HG03342 (cell line): ENCODE data around the gene MVB12B.

Experiments used
- ATAC-seq: cut with Tn5 transposase; IDR thresholded peaks from one replicate; pipeline ENCODE4 v1.9.1; 2021; ENCODE audit warnings: mild to moderate bottlenecking, moderate library complexity; ENCODE audit not compliant: unreplicated experiment

MVB12B gene

GRCh38 chr9:126302730-126303129, 23.9 kb upstream of the MVB12B start:
- ATAC-seq = no peak

GRCh38 chr9:126303488-126303887, 23.1 kb upstream of the MVB12B start:
- no peak for ATAC-seq

DNA sequence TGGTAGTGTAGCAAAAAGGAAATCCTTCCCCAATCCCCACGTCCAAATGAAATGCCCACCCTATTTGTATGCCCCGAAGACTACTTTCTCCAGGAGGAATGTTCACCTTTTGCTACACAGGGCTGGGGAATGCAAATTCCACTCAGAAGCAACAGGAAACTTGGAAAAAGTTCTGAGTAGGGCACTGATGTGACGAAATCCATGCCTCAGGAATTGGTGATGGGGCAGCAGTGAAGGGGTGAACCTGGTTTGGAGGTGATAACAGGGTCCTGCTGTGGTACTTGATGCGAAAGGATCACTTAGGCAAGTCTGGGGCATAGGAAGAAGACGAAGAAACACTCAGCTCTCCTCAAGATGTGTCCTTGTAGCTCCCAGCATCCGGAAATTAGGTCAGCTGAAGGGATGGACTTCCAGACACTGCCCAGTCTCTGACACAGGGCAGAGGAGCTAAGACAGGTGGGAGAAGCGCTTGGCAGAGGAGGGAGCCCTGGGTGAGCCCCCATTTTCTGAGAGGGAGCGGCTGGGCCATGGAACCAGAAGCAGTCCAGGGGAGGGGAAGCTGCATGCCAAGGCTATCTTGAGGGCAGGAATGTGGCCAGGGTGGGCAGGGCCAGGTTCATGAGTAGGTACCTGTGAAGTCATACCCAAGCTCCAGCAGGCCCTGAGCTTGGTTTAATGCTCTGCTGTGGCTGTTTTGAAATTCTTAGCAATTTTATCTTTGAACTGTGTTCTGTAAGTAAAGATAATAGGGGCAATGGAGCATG, 22.2 kb upstream of the MVB12B start:
- ATAC-seq = no peak

GRCh38 chr9:126304971-126305320, 21.7 kb upstream of the MVB12B start:
- no peak for ATAC-seq

- ATAC-seq = no peak
These were observed 20.5 kb upstream of the MVB12B start for GRCh38 chr9:126306071-126306647.

DNA sequence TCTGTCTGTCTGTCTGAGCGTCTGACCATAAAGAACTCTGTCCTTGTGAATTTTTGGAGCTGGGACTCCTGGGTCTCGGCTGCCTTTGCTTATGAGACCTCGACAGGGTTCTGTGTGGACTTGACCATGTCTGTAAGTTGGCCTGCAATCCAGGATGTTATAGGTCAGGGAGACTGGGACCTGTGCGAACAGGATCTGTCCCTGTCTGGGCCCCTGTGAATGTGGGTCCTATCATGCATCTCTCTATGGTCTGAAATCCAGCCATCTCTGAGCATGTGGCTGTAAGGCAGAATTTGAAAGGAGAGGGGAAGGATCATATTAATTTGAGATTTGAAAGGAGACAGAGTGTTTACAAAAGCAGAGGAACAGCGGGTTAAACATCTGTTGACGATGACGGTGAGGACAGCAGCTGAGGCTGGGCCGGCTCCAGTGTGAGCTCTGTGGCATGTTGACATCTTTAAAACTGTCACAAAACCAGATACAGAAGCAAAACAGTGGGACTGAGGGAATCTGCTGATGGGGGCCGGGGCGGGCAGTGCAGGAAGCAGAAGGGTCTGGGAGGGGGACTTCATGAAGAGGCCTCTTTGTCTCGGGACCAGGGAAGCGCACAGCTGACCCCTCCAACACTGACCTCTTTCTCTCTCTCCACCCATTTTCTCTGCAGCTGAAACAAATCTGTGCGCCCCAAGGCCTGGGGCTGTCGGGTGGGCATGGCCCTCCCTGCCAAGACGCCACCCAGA, 19.1 kb upstream of the MVB12B start:
- ATAC-seq = no peak

DNA sequence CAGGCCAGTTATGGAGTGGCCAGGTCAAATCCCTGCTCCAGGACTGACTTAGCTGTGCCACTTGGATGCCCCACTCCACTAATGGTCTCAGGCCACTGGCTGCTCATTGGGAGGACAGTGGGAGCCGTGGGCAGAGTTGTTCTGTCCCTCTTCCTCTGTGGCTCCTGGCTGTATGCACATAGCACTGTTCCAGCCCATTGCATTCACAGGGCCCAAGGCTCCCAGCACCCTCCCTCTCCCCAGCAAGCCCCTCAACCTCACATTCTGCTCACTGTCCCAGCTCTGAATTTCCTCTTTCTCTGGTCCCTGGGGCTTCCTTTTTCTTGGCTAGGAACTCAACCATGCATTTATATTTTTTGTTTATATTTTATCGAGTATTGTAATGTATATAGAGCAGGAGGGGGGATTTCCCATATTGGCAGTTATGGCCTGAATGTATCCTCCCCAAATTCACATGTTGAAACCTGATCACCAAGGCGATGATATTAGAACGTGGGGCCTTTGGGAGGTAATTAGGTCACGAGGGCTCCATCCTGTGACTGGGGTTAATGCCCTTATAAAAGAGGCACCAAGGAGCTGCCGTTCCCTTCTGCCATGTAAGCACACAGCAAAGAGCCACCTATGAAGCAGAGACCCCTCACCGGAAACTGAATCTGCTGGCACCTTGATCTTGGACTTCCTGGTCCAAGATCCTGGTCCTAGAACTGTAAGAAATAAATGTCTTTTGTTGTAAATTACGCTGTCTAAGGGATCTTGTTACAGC, 17.0 kb upstream of the MVB12B start:
- no peak for ATAC-seq

- no peak for ATAC-seq
These were observed 13.8 kb upstream of the MVB12B start for GRCh38 chr9:126312584-126313551.

GRCh38 chr9:126316085-126316655, 10.5 kb upstream of the MVB12B start:
- no peak for ATAC-seq

- no peak for ATAC-seq
These were observed 9.1 kb upstream of the MVB12B start for GRCh38 chr9:126317513-126317912.

DNA sequence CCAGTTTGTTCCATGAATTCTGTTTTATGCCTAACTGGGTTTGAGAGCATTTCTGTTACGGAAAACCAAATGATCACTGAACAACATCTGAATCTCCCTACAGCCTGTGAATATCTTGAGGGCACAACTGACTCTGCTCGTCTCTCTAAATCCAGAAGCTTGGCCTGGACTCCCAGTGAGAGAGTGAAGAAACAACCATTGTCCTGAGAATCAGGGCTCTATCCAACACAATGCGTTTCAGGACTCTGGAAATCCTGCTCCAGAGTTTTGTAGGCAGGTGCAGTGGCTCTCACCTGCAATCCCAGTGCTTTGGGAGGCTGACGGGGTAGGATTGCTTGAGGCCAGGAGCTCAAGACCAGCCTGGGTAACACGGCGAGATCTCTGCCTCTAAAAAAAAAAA, 7.8 kb upstream of the MVB12B start:
- ATAC-seq = no peak

DNA sequence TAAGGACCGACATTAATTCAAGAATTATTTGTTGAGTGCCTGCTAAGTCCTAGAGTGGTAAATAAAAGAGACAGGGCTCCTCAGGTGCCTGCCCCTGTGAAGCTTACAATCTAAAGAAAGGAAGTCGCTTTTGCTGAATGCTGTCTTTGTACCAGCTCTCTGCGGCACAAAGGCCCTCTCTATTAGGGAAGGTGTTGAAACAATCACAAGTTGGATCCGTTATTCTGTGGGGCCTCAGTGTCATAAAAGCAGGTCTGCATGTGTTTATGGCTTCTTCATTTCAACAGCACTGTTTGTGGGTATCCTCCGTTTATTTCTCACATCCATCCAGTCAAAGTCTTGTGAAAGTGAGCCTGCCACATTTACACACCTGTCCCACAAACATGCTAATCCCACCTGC, 7.0 kb upstream of the MVB12B start:
- ATAC-seq = no peak

- ATAC-seq = no peak
These were observed 6.3 kb upstream of the MVB12B start for GRCh38 chr9:126320158-126320922.

DNA sequence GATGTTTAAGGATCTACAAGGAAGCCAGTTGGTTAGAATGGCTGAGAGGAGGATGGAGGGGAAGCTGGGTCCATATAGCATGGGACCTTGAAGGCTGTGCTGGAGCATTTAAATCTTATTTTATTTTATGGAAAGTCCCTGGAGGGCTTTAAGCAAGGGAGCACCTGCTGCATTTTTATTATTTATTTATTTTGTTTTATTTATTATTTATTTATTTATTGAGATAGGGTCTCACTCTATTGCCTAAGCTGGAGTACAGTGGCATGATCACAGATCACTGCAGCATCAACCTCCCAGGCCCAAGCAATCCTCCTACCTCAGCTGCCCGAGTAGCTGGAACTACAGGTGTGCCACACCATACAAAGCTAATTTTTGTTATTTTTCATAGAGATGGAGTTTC, 4.9 kb upstream of the MVB12B start:
- ATAC-seq = no peak

- ATAC-seq = no peak
These were observed 808 bp upstream of the MVB12B start for GRCh38 chr9:126325821-126326220.

DNA sequence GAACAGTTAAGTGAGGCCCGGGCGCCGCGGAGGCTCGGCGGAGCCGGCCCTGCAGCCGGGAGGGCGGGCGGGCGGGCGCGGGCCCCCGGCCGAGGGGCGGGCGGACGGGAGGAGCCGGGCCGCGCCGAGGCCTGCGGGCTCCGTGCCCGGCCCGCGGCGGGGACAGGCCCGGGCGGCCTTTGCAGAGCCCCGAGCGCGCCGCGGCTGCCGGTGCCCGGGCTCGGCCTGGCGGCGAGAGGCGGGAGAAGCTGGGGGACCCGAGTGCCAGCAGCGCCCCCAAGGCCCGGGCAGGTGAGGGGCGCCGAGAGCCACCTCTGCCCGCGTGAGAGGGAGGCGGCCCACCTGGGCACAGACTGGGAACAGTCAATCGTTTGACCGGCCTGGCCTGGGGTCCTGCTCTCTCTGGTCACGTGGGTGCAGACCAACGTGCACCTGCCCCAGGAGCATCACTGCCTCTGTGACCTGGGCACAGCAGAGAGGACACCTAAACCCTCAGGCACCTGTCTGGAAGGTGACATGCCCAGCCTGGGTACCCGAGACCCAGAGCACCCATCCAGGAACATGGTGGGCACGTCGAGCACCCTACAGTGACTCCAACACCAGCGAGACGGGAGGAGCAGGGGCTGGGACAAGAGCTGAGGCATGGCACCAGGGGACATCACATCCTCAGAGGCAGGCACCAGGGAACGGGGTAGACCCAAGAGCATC, 531 bp downstream of the MVB12B start:
- ATAC-seq = no peak

DNA sequence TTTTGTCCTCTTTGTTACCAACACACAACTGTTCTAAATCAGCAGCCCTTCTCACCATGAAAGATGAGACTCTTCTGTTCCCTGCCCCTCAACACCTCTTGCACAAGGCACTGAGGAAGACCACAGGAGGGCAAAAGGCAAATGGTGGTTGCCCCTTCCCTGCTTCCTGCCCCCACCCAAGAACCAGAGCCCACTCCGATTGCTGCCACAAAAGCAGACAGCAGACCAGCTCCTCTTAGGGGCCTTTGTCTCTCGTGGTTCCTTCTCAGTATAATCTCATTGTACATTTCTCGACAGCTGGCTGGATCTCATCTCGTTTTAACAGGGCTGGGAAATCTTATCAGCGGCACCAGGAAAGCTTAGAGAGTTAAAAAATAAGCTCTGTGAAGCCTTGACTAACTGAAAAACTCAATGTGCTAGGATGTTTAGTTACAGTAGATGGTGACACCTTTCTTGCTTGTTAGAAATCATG, 1.1 kb downstream of the MVB12B start:
- ATAC-seq = no peak

DNA sequence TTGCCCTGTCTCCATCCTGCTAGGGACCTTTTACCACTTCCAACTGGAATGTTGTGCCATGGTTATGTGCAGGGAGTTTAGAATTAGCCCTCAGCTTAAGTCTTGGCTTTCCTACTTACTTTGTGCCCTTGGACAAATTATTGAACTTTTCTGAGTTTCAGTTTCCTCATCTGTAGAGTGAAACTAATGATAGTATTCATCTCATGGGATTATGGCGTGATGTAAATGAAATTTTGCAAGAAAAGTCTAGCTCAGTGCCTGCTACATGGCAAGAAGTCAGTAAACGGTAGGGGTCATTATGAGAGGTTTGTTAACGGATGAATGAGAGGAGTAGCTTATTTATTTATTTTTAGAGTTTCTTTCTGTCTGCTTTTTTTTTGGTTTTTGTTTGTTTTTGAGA, 1.8 kb downstream of the MVB12B start:
- no peak for ATAC-seq
